ENCODE measurements around the gene CFAP90. TPM values are rescaled to one million over a fixed set of nuclear protein-coding genes. Genes with fewer than 3 reads are reported as not detected.

CFAP90 gene
- total RNA-seq, 1 donor from 2014 or later: 10.7 TPM

- Histone ChIP-seq H3K4me3 (no peak overlapping the region), H3K36me3 (peaks cover 43% of the 10 kb centered on the region), H3K9me3 (no peaks in the 10 kb centered on the region), H3K27ac (no peak overlapping the region), H3K4me1 (peaks cover 31% of the 10 kb centered on the region), H3K27me3 (ENCODE audit: low read depth) (no peaks in the 10 kb centered on the region)
- TF ChIP-seq CTCF (IDR thresholded peaks at IDR 0.05): no peak
- DNase-seq: no peak
- ATAC-seq: no peak
- intact Hi-C loops (cut with DNase I): no loop called here
Observed at GRCh38 chr5:7872517-7873130, 21.7 kb upstream of the CFAP90 start.

GRCh38 chr5:7871653-7872052 lies 20.7 kb upstream of the CFAP90 start:
- Histone ChIP-seq H3K27me3 (ENCODE audit: low read depth) (no peaks in the 10 kb centered on the region), H3K36me3 (peaks cover 34% of the 10 kb centered on the region), H3K9me3 (no peaks in the 10 kb centered on the region), H3K27ac (no peak overlapping the region), H3K4me3 (peak overlapping the region; percentile 95), H3K4me1 (peaks cover 30% of the 10 kb centered on the region)
- ATAC-seq (no peak), DNase-seq (no peak)
- TF ChIP-seq CTCF (IDR thresholded peaks at IDR 0.05): no peak
- intact Hi-C loops (cut with DNase I): no loop called here

- Histone ChIP-seq H3K4me1 (peaks cover 30% of the 10 kb centered on the region), H3K27ac (peak overlapping the region; percentile 89), H3K9me3 (no peaks in the 10 kb centered on the region), H3K36me3 (peaks cover 26% of the 10 kb centered on the region), H3K4me3 (peak overlapping the region; percentile 95), H3K27me3 (ENCODE audit: low read depth) (no peaks in the 10 kb centered on the region)
- DNase-seq (peak; percentile 55), ATAC-seq (peak; percentile 78)
- no peak for TF ChIP-seq CTCF (IDR thresholded peaks at IDR 0.05)
- intact Hi-C loops (cut with DNase I): no loop called here
Observed at GRCh38 chr5:7869474-7870136, 18.7 kb upstream of the CFAP90 start.

GRCh38 chr5:7868773-7869473 lies 18.0 kb upstream of the CFAP90 start, which contains the start of the genes FASTKD3 and MTRR:
Gene FASTKD3 (minus strand): TSS chr5:7869031. CDS start chr5:7868083, 948 bp downstream.
Gene MTRR (plus strand): TSS chr5:7869148. CDS start chr5:7870795, 1,647 bp downstream.
- Histone ChIP-seq H3K4me3 (peak within 1 kb of the TSS; percentile 95), H3K9me3 (no peaks in the 10 kb centered on the region)

More at GRCh38 chr5:7868773-7869473, 18.0 kb upstream of the CFAP90 start, which contains the start of the genes FASTKD3 and MTRR:
- TF ChIP-seq CTCF (IDR thresholded peaks at IDR 0.05): no peak
- H3K36me3 ChIP-seq: peaks cover 24% of the 10 kb centered on the region
- peak; percentile 97 for DNase-seq
- no peaks in the 10 kb centered on the region for H3K27me3 ChIP-seq (ENCODE audit: low read depth)
- H3K27ac ChIP-seq: peak within 1 kb of the TSS; percentile 89
- ATAC-seq: peak; percentile 100
- H3K4me1 ChIP-seq: peaks cover 30% of the 10 kb centered on the region
- intact Hi-C loops (cut with DNase I): no loop called here

Data from lower lobe of right lung (tissue), 2 donors.